Thymus (tissue), 11 donors: ENCODE results near the gene LRP2. TPM values are rescaled to one million over a fixed set of nuclear protein-coding genes. Genes with fewer than 3 reads are reported as not detected.

Experiments
- DNase-seq, 9 donors: peaks; one replicate each; pipeline ENCODE4 v3.0.0-alpha.2; 2013; ENCODE audit warnings: low spot score in 9 of 9, low read depth in 6 of 9, missing footprints in 1 of 9
- H3K27ac ChIP-seq, 2 donors: one replicate each; pipeline ENCODE4 v1.5.1; 2013; ENCODE audit warnings: control low read depth in 1 of 2, low read depth in 1 of 2, low read length in 1 of 2, mild to moderate bottlenecking in 1 of 2, moderate library complexity in 1 of 2
- H3K27me3 ChIP-seq, 2 donors: one replicate each; pipeline ENCODE4 v1.5.1; 2013; ENCODE audit warnings: low read length in 1 of 2; ENCODE audit not compliant: control insufficient read depth in 2 of 2, insufficient read depth in 1 of 2
- H3K36me3 ChIP-seq, 2 donors: one replicate each; pipeline ENCODE4 v1.5.1; 2013; ENCODE audit warnings: low read length in 1 of 2, mild to moderate bottlenecking in 1 of 2, moderate library complexity in 1 of 2; ENCODE audit not compliant: control insufficient read depth in 2 of 2, insufficient read depth in 2 of 2
- H3K4me1 ChIP-seq, 2 donors: one replicate each; pipeline ENCODE4 v1.5.1; 2013; ENCODE audit warnings: low read length in 2 of 2; ENCODE audit not compliant: control insufficient read depth in 2 of 2, insufficient read depth in 2 of 2
- H3K4me3 ChIP-seq, 2 donors: one replicate each; pipeline ENCODE4 v1.5.1; 2013; ENCODE audit warnings: low read length in 2 of 2, control low read depth in 1 of 2, mild to moderate bottlenecking in 1 of 2
- H3K9me3 ChIP-seq, 2 donors: one replicate each; pipeline ENCODE4 v1.5.1; 2013; ENCODE audit warnings: low read length in 1 of 2, mild to moderate bottlenecking in 1 of 2; ENCODE audit not compliant: control insufficient read depth in 2 of 2, insufficient read depth in 1 of 2
- WGBS: extraction: QIAGEN DNeasy Blood & Tissue Kit; methylation state at CpG from one replicate; pipeline ENCODE4 v1.1.7; 2013; 5-methylcytosine and 5-hydroxymethylcytosine counted together
- polyA plus RNA-seq: library from polyadenylated mRNA; stranded (reverse); fragments of 200-250 nt; gene quantifications from one replicate; pipeline ENCODE4 v1.2.3, GENCODE V29; 2013
- total RNA-seq: library from RNA; stranded (reverse); fragments of 120-200 nt; gene quantifications from one replicate; pipeline ENCODE4 v1.2.4, GENCODE V29; 2013
- donor health status: healthy.

The LRP2 gene
- total and polyA plus RNA-seq, 2 donors = 0.05 to 0.09 TPM

DNA sequence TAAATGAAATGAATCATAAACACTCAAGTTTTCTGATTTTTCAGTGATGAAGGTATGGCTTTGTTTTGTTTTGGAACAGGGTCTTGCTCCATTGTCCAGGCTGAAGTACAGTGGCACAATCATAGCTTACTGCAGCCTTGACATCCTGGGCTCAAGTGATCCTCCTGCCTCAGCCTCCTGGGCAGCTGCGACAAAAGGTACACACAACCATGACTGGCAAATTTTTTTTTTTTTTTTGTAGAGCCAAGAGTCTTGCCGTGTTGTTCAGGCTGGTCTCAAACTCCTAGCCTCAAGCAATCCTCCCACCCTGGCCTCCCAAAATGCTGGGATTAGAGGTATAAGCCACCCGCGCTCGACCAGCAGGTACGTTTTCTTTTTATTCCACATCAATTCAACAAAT is 22.5 kb upstream of the LRP2 start:
- no peak for DNase-seq
- Histone ChIP-seq H3K27me3 (no peaks in the 10 kb centered on the region), H3K36me3 (no peaks in the 10 kb centered on the region), H3K9me3 (no peaks in the 10 kb centered on the region), H3K27ac (no peak overlapping the region), H3K4me3 (no peak overlapping the region), H3K4me1 (no peaks in the 10 kb centered on the region)
- 98% methylated on average over 6 of the region's 6 CpGs for WGBS

GRCh38 chr2:169372561-169372960 is 10.2 kb upstream of the LRP2 start:
- Histone ChIP-seq H3K4me3 (no peak overlapping the region), H3K27me3 (peaks cover 0 to 2% of the 10 kb centered on the region in 2 donors), H3K9me3 (no peaks in the 10 kb centered on the region), H3K27ac (no peak overlapping the region), H3K36me3 (no peaks in the 10 kb centered on the region), H3K4me1 (no peaks in the 10 kb centered on the region)
- DNase-seq = no peak
- 97% methylated on average over 4 of the region's 4 CpGs for WGBS

- Histone ChIP-seq H3K27ac (no peak overlapping the region), H3K27me3 (peaks cover 26 to 39% of the 10 kb centered on the region in 2 donors), H3K9me3 (peaks cover 0 to 2% of the 10 kb centered on the region in 2 donors), H3K4me3 (no peak overlapping the region), H3K36me3 (no peaks in the 10 kb centered on the region), H3K4me1 (peaks cover 8 to 34% of the 10 kb centered on the region in 2 donors)
- no peak for DNase-seq
These were observed 3.7 kb upstream of the LRP2 start for GRCh38 chr2:169366066-169366465.

DNA sequence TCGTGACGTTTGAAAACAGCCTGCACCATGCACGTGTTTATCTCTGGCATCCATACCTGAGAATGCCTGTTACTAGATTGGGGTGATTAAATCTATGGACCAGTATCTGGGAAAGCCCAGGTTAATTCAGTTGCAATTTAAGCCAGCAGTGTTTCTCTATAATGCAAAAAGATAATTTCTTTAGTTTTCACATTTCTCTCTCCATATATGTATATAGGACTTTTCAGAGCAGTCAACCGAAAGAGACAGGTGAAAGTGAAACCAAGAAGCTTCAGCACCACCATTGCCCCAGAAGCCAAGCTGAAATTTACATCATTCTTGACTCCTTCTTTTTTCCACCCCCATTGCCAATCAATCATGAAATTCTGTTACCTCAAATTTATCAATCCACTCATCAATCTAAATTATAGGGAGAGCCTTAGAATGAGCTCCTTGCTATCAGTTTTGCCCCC is 2.7 kb upstream of the LRP2 start:
- Histone ChIP-seq H3K4me3 (peak overlapping the region; percentile 53 to 55), H3K36me3 (no peaks in the 10 kb centered on the region), H3K27ac (no peak overlapping the region), H3K27me3 (peaks cover 31 to 49% of the 10 kb centered on the region in 2 donors), H3K9me3 (peaks cover 0 to 2% of the 10 kb centered on the region in 2 donors), H3K4me1 (peaks cover 8 to 34% of the 10 kb centered on the region in 2 donors)
- WGBS = 0% methylated on average over 4 of the region's 4 CpGs
- DNase-seq = peak in 4 of 9 donors; percentile 7 to 56 (median 29)

GRCh38 chr2:169363560-169364150 is 1.3 kb upstream of the LRP2 start:
- Histone ChIP-seq H3K27me3 (peaks cover 33 to 61% of the 10 kb centered on the region in 2 donors), H3K27ac (no peak overlapping the region), H3K4me1 (peaks cover 8 to 34% of the 10 kb centered on the region in 2 donors), H3K36me3 (no peaks in the 10 kb centered on the region), H3K9me3 (peaks cover 0 to 2% of the 10 kb centered on the region in 2 donors), H3K4me3 (peak overlapping the region; percentile 53 to 55)
- WGBS = under 1% methylated on average over 26 of the region's 26 CpGs
- DNase-seq = peak in 3 of 9 donors; percentile 16 to 52 (median 21)

GRCh38 chr2:169362894-169363559 is 693 bp upstream of the LRP2 start:
- no peaks in the 10 kb centered on the region for H3K36me3 ChIP-seq
- peaks cover 8 to 34% of the 10 kb centered on the region in 2 donors for H3K4me1 ChIP-seq
- no peak overlapping the region for H3K27ac ChIP-seq
- peak in 1 of 9 donors; percentile 24 for DNase-seq
- H3K4me3 ChIP-seq = peak overlapping the region; percentile 53 to 55
- 2% methylated on average over 24 of the region's 24 CpGs for WGBS
- peaks cover 33 to 67% of the 10 kb centered on the region in 2 donors for H3K27me3 ChIP-seq
- H3K9me3 ChIP-seq = peaks cover 0 to 2% of the 10 kb centered on the region in 2 donors

DNA sequence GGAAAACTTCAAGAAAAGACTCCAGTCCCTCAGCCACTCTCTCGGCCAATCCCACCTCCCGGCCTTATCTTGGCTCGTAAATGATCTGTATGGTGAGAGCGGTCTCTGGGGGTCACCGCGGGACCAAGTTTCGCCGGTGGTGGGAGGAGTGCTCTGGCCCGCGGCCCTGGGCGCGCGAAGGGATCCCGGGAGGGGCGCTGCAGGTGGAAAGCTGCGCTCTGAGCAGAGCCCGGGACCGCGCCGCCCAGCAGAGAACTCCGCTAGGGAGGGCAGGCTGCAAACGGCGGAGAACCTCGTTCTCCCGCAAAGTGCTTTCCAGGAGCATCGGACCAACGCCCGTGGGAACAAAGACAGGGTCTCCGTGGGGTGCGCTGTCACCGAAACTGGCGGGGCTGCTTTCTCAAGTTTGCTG is 622 bp downstream of the LRP2 start:
- peaks cover 8 to 34% of the 10 kb centered on the region in 2 donors for H3K4me1 ChIP-seq
- peaks cover 33 to 75% of the 10 kb centered on the region in 2 donors for H3K27me3 ChIP-seq
- H3K4me3 ChIP-seq = peak overlapping the region; percentile 7 to 55
- H3K27ac ChIP-seq = no peak overlapping the region
- H3K36me3 ChIP-seq = no peaks in the 10 kb centered on the region
- WGBS = 1% methylated on average over 32 of the region's 32 CpGs
- peak in 2 of 9 donors; percentile 6 to 20 for DNase-seq
- peaks cover 0 to 2% of the 10 kb centered on the region in 2 donors for H3K9me3 ChIP-seq

GRCh38 chr2:169360984-169361705 is 1.2 kb downstream of the LRP2 start:
- Histone ChIP-seq H3K27ac (no peak overlapping the region), H3K27me3 (peaks cover 33 to 75% of the 10 kb centered on the region in 2 donors), H3K36me3 (no peaks in the 10 kb centered on the region), H3K4me3 (no peak overlapping the region), H3K9me3 (peaks cover 0 to 2% of the 10 kb centered on the region in 2 donors), H3K4me1 (peaks cover 8 to 34% of the 10 kb centered on the region in 2 donors)
- DNase-seq = no peak
- 31% methylated on average over 20 of the region's 20 CpGs for WGBS

DNA sequence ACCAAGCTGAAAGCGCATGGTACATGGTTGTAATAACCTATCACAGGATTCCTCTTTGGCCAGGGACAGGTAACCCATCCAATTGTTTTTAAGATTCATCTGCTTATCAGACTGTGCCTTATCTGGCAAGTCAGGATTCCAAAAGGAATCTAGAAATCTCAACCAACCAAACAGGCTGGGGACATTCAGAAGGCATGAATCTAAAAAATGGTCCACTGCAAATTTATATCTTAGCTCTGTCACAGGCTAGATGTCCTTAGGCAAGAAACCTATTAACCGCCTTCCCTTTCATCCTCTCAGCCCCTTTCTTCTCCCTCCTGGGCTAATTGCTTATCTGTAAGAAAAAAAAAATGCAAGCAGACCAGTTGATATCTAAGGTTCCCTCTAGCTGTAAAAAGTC is 4.3 kb downstream of the LRP2 start:
- Histone ChIP-seq H3K27me3 (peaks cover 26 to 56% of the 10 kb centered on the region in 2 donors), H3K36me3 (no peaks in the 10 kb centered on the region), H3K4me3 (no peak overlapping the region), H3K9me3 (peaks cover 0 to 2% of the 10 kb centered on the region in 2 donors), H3K27ac (no peak overlapping the region), H3K4me1 (peaks cover 4 to 16% of the 10 kb centered on the region in 2 donors)
- 98% methylated on average over 2 of the region's 2 CpGs for WGBS
- no peak for DNase-seq
